ENCODE results near the gene IMPACT.

Gene IMPACT

GRCh38 chr18:24427484-24427883 lies 1.0 kb downstream of the IMPACT start:
- TF ChIP-seq, protein P1, sequence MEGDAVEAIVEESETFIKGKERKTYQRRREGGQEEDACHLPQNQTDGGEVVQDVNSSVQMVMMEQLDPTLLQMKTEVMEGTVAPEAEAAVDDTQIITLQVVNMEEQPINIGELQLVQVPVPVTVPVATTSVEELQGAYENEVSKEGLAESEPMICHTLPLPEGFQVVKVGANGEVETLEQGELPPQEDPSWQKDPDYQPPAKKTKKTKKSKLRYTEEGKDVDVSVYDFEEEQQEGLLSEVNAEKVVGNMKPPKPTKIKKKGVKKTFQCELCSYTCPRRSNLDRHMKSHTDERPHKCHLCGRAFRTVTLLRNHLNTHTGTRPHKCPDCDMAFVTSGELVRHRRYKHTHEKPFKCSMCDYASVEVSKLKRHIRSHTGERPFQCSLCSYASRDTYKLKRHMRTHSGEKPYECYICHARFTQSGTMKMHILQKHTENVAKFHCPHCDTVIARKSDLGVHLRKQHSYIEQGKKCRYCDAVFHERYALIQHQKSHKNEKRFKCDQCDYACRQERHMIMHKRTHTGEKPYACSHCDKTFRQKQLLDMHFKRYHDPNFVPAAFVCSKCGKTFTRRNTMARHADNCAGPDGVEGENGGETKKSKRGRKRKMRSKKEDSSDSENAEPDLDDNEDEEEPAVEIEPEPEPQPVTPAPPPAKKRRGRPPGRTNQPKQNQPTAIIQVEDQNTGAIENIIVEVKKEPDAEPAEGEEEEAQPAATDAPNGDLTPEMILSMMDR (IDR thresholded peaks at IDR 0.05): no peak

DNA sequence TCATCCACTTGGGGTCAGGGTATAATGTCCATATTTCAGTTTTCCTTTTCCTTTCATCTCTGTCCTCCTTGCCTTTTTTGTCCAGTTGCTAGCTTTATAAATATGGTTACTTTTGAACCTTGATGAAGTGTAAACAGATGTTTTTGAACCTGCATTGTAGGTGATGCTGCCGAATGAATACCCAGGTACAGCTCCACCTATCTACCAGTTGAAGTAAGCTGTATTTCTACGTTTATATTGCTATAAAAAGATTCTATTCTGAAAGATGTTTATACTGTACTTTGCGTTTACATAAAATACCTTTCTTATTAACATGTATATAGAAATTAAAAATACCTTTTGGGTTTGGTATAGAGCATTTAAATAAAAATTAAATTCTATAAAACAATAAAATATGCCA lies 2.2 kb downstream of the IMPACT start:
- TF ChIP-seq, protein P1 (IDR thresholded peaks at IDR 0.05): peak; percentile 37; the same call in 1 of the 2 replicates

DNA sequence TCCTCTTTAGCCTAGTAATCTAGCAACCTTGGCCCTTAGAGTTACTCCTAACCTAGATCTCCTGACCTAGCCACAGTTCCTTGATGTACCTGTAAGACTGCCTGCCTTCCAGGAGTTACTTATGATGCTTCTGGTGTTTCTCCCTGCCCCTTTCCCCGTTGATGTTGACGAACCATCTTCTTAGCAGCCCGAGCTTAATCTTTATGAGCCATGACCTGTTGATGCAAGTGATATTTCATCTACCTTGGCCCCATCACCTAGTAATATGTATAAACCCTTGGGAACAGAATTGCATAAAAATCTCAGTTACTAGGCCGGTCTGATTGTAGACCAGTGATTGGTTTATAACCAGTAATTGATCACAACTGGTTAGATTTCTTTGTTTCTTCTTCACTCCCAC lies 2.7 kb downstream of the IMPACT start:
- TF ChIP-seq, protein P1 (IDR thresholded peaks at IDR 0.05): no peak

DNA sequence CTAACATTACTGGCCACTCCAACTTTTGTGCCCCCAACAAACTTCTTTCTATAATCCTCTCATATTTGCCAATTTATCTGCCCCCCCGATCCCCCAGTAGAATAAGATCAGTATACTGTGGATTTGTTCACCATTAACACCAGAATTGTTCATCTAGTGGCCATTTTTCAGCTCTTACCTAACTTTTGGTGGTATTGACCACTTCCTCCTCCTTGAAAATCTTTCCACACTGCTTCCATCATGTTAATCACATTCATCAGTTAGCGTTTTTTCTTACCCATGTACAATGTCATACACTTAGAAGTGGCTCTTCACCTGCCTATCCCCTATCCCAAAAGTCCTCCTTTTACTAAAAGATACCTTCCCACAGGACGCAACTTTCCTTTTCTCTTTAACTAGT lies 6.1 kb downstream of the IMPACT start:
- TF ChIP-seq, protein P1 (IDR thresholded peaks at IDR 0.05): no peak

DNA sequence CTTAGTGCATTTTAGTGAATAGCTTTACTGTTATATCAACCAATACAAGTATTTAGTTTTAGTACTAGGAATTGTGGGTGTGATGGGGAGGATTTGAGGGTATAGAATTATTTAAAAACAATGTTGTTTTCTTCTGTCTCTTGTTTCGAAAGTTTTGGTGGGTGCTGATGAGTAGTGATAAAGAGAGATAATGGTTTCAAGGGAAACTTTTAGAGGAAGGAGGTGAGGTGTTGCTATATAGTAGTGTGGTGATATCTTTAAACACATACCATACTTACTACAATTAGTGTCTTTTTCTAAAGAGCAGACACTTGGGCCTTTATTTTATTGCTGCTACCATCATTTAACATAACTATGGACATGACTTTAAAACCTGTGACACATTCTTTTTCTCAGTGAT lies 10.5 kb downstream of the IMPACT start:
- TF ChIP-seq, protein P1 (IDR thresholded peaks at IDR 0.05): no peak

DNA sequence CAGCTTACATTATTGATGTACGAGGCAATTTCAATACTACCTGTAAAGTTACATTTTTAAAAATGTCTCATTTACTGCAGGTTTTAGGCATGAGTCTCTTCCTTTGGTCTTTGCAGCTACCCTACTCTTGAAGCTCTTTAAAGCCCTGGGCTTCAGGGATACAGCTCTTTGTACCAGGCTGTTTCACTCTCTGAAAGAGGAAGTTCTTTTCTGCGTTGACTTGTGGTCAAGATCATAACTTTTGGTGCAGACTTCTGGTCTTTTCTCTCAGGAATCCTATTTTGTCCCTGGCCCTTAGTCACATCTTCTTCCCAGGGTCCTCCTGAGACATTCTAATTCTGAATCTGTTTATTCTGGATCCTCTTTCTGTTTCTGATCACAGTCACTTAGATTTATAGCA lies 17.4 kb downstream of the IMPACT start:
- TF ChIP-seq, protein P1 (IDR thresholded peaks at IDR 0.05): no peak

DNA sequence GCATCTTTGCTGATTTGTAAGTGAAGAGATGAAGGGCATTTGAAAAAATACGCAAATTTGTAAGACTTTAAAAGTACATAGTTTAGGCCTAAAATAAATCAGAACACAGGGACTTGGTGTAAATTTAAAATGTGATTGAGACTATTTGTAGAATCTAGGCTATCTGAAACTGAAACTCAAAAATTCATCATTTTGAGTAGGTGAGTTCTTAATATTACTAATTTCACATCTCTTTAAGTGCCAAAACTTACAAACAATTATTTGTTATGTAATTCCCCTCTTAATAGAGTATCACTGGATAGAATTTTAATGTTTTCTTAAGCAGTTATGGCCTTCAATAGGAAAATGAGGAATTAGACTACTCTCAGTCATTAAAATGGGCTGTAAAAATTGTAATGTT lies 20.0 kb downstream of the IMPACT start:
- TF ChIP-seq, protein P1 (IDR thresholded peaks at IDR 0.05): no peak

DNA sequence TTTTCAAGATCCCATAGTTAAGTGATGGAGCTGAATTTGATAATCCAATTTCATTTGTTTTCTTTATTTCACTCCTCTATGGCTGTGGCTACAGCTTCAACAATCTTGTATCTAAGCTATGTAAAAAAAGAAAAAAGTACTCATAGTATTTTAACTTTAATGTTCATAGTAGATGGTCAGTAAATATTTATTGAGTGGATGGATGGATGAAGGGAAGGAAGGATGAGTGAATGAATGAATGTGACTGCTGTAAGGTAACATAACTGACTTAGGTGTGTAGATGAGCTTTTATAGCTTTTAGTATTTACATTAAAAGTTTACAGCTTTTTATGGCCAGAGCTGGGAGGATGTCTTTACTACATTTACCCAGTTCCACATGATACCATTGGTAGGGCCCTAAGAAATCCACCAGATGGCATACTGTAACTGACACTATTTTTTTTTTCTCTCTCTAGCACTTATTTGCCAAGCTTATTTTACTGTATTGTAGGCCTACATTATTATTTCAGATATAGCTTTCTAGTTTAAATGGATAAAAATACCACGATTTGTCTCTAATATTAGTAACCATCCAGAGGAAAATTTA lies 20.6 kb downstream of the IMPACT start:
- TF ChIP-seq, protein P1 (IDR thresholded peaks at IDR 0.05): peak; percentile 66
